ENCODE measurements around the gene GNAT1. TPM values are rescaled to one million over a fixed set of nuclear protein-coding genes. Genes with fewer than 3 reads are reported as not detected.

The GNAT1 gene
- total RNA-seq, 1 experiment from 2014 or later, result not detected

DNA sequence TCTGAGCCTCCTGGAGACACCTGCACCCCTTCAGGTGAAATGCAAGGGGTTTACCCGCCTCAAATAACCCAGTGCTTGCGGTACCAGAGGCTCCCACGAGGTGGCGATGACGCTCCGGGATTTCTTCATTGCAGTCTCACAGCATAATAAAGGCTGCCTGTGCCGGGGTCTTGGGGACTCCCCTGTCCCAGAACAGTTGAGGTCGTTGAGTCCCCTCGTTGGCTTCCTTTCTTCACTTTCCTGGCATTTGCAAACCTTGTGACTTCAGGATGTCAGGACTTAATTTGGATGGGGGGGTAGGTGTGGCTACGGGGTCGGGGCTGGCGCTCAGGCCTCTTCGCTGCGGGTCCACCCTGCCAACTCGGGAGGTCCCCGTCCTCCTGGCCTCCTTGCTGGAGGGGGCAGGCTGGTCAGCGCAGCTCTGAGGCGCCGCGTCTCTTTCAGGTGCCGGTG, 1.3 kb downstream of the GNAT1 start:
- TF ChIP-seq, protein P1, sequence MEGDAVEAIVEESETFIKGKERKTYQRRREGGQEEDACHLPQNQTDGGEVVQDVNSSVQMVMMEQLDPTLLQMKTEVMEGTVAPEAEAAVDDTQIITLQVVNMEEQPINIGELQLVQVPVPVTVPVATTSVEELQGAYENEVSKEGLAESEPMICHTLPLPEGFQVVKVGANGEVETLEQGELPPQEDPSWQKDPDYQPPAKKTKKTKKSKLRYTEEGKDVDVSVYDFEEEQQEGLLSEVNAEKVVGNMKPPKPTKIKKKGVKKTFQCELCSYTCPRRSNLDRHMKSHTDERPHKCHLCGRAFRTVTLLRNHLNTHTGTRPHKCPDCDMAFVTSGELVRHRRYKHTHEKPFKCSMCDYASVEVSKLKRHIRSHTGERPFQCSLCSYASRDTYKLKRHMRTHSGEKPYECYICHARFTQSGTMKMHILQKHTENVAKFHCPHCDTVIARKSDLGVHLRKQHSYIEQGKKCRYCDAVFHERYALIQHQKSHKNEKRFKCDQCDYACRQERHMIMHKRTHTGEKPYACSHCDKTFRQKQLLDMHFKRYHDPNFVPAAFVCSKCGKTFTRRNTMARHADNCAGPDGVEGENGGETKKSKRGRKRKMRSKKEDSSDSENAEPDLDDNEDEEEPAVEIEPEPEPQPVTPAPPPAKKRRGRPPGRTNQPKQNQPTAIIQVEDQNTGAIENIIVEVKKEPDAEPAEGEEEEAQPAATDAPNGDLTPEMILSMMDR (conservative IDR thresholded peaks at IDR 0.05), result peak; percentile 93
- H3K9ac ChIP-seq (ENCODE audit: extremely low read depth, insufficient read length, low read length), result no peak overlapping the region

More for the DNA sequence above, 1.3 kb downstream of the GNAT1 start:
- Histone ChIP-seq H2BK120ac (ENCODE audit: low read depth, low read length, poor library complexity, severe bottlenecking) (no peak overlapping the region), H2BK15ac (ENCODE audit: low read depth, low read length) (no peak overlapping the region), H3K4me1 (ENCODE audit: insufficient read depth, low read length) (no peaks in the 10 kb centered on the region), H3K18ac (ENCODE audit: insufficient read length, low read depth, low read length) (no peak overlapping the region), H4K8ac (replicated peaks; ENCODE audit: insufficient read length, low read depth, low read length) (no peak overlapping the region), H4K91ac (ENCODE audit: insufficient read length, low read depth, low read length) (no peak overlapping the region), H3K27me3 (ENCODE audit: insufficient read depth, low read length) (no peaks in the 10 kb centered on the region; the same call in 1 of the 2 replicates), H3T11ph (ENCODE audit: low read length) (no peak overlapping the region), H2BK20ac (ENCODE audit: low read depth, low read length, poor library complexity, severe bottlenecking) (no peak overlapping the region), H4K20me1 (ENCODE audit: control insufficient read depth, insufficient read depth, insufficient read length) (no peaks in the 10 kb centered on the region), H3K9me3 (ENCODE audit: control insufficient read depth, low read depth, low read length) (no peaks in the 10 kb centered on the region), H2AFZ (ENCODE audit: low read length) (no peak overlapping the region), H3K79me2 (ENCODE audit: insufficient read depth, low read length) (no peaks in the 10 kb centered on the region), H2AK5ac (ENCODE audit: insufficient read length, low read length) (no peak overlapping the region), H3K4ac (ENCODE audit: low read depth, low read length) (no peak overlapping the region), H3K56ac (ENCODE audit: insufficient read length, low read depth, low read length) (no peak overlapping the region), H3K79me1 (ENCODE audit: insufficient read depth, low read depth, low read length, poor library complexity, severe bottlenecking) (no peaks in the 10 kb centered on the region), H3K23ac (ENCODE audit: insufficient read length, low read depth, low read length) (no peak overlapping the region), H4K5ac (ENCODE audit: insufficient read length, low read depth, low read length) (no peak overlapping the region), H2BK12ac (ENCODE audit: insufficient read length, low read depth, low read length) (no peak overlapping the region), H3K4me2 (ENCODE audit: insufficient read depth, insufficient read length, low read length) (no peak overlapping the region), H3K23me2 (ENCODE audit: insufficient read length, low read depth, low read length, poor library complexity, severe bottlenecking) (no peaks in the 10 kb centered on the region), H2BK5ac (ENCODE audit: insufficient read length, low read length) (no peak overlapping the region), H3K14ac (ENCODE audit: insufficient read depth, low read length) (no peak overlapping the region), H3K27ac (ENCODE audit: insufficient read length, low read depth, low read length) (no peak overlapping the region)
- WGBS (ENCODE audit: extremely low coverage, insufficient read length, low lambda C conversion rate), result no CpG with 5 or more reads among the region's 21 CpGs
- peaks cover 7 to 16% of the 10 kb centered on the region in 2 experiments for H3K4me1 Mint-ChIP-seq
- H3K4me3 Mint-ChIP-seq, result peak overlapping the region in 1 of 2 experiments; percentile 58; a peak in 1 of 5 replicates
- H3K9me3 Mint-ChIP-seq, result no peaks in the 10 kb centered on the region
- peaks cover 39% of the 10 kb centered on the region for H3K27me3 Mint-ChIP-seq (ENCODE audit: low read depth)
- H3K27ac Mint-ChIP-seq, result no peak overlapping the region
- H3K36me3 Mint-ChIP-seq (ENCODE audit: insufficient read depth in 1 of 3, low read depth in 3 of 3), result no peaks in the 10 kb centered on the region
- peak; percentile 87 for DNase-seq
